GM12891 (cell line): ENCODE results near the gene STK25. TPM values are rescaled to one million over a fixed set of nuclear protein-coding genes. Genes with fewer than 3 reads are reported as not detected.

Experiments used
- DNase-seq: peaks from one replicate; pipeline ENCODE4 v3.0.0; 2011; ENCODE audit warnings: low spot score; ENCODE audit not compliant: insufficient read length
- FAIRE-seq: peaks from 2 replicates; lab custom pipeline; 2011; peaks lifted over from hg19 to GRCh38; lab: Jason Lieb, UNC
- PAX5 ChIP-seq: IDR thresholded peaks from 2 replicates; pipeline ENCODE4 v1.6.1; 2011; ENCODE audit warnings: low read length, moderate library complexity, mild to moderate bottlenecking; ENCODE audit not compliant: insufficient read depth, severe bottlenecking
- POLR2A ChIP-seq: IDR thresholded peaks from 2 replicates; pipeline ENCODE4 v1.6.1; 2011; ENCODE audit warnings: low read depth, low read length, control low read depth
- POLR2AphosphoS5 ChIP-seq: IDR thresholded peaks from 2 replicates; pipeline ENCODE4 v1.6.1; 2011; ENCODE audit warnings: low read depth, low read length, control low read depth
- POU2F2 ChIP-seq: IDR thresholded peaks from 2 replicates; pipeline ENCODE4 v1.6.1; 2011; ENCODE audit warnings: low read depth, mild to moderate bottlenecking, control low read depth, low read length, moderate library complexity
- SPI1 ChIP-seq: IDR thresholded peaks from 2 replicates; pipeline ENCODE4 v1.6.1; 2011; ENCODE audit warnings: low read depth, low read length, control low read depth
- TAF1 ChIP-seq: IDR thresholded peaks from 2 replicates; pipeline ENCODE4 v1.6.1; 2011; ENCODE audit warnings: low read depth, low read length, control low read depth
- polyA plus RNA-seq: library from polyadenylated mRNA; unstranded; fragments of >200 nt; gene quantifications from one replicate; pipeline ENCODE4 v1.2.1, GENCODE V29; 2012; ENCODE audit warnings: low read depth, missing spikeins, inconsistent platforms; ENCODE audit not compliant: missing spikeins

STK25 gene
- polyA plus RNA-seq: 57.0 TPM

- TF ChIP-seq SPI1 (no peak), PAX5 (peak; percentile 44), POLR2A (peak; percentile 49; the same call in 1 of the 2 replicates)
- FAIRE-seq (peak; percentile 98), DNase-seq (peak; percentile 100)
These were observed at the start of gene STK25 for GRCh38 chr2:241508240-241509154. TSS of gene STK25 (minus strand) at chr2:241508584. CDS start at chr2:241508035, 549 bp downstream.

GRCh38 chr2:241556746-241557145 is 48.4 kb upstream of the STK25 start:
- DNase-seq (no peak), FAIRE-seq (no peak)
- TF ChIP-seq POLR2AphosphoS5 (no peak), POU2F2 (no peak), PAX5 (no peak), TAF1 (no peak), POLR2A (no peak), SPI1 (no peak)

- DNase-seq: no peak
- TF ChIP-seq TAF1 (no peak), POU2F2 (no peak)
- no peak for FAIRE-seq
These were observed 47.3 kb upstream of the STK25 start for GRCh38 chr2:241555711-241556110.

DNA sequence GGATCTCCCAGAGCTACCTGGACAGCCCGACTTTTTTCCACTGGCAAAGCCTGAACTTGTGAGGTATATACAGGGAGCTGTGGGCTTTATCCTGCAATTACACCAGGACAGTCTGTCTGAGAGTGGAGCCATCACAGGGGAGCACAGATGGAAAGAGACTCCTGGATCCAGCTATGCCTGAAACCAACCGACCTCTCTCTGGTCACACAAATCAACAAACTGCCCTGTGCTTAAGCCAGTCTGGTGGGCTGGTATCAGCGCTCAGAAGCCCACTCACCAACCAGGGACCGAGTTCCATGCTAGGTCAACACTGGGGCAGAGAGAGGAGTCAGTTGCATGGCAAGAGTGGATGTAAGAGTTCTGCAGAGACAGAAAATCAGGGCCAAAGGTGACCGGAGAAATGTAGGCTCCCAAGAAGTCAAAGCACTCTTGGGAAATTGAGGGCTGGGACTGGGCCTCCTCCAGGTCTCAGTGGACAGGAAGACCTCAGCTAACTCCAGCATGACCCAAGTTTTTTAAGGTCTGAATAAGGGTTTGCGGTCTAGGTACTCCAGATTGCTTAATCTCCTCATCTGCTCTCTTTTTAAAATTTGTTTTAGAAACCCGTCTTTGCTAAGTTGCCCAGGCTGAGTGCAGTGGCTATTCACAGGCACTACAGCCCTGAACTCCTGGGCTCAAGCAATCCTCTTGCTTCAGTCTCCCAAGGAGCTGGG is 46.4 kb upstream of the STK25 start:
- no peak for DNase-seq
- TF ChIP-seq POLR2AphosphoS5 (no peak), PAX5 (no peak), TAF1 (no peak), POLR2A (no peak), POU2F2 (no peak), SPI1 (no peak)
- no peak for FAIRE-seq

DNA sequence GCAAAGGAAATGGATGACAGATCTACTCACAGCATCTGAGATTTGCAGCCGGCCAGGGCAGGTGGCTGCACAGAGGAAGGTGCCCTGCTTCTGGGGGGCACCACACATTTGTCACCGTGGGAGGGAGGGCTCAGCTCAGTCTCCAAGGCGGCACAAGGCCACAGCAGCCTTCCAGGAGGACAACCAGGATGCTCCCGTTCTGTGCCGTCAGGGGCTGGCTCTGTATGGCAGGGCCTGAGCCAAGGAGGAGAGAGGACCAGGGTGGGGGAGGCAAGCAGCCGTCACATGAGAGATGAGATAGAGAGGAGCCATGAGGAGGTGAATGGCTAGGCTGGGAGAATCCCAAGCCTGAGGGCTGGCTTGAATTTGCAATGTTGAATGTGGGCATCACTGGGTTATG is 45.6 kb upstream of the STK25 start:
- DNase-seq (no peak), FAIRE-seq (no peak)
- TF ChIP-seq POU2F2 (no peak), SPI1 (no peak), TAF1 (no peak), POLR2A (no peak), PAX5 (no peak)

DNA sequence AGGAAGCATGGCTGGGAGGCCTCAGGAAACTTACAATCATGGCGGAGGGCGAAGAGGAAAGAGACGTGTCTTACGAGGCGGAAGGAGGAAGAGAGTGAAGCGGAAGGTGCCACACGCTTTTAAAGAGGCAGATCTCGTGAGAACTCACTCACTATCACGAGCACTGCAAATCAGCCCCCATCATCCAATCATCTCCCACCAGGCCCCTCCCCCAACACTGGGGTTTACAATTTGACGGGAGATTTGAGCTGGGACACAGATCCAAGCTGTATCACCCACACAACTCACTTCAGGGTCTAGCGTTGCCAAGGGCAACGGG is 45.1 kb upstream of the STK25 start:
- DNase-seq (no peak), FAIRE-seq (no peak)
- TF ChIP-seq PAX5 (no peak), POU2F2 (no peak), POLR2AphosphoS5 (no peak), POLR2A (no peak), TAF1 (no peak), SPI1 (no peak)

DNA sequence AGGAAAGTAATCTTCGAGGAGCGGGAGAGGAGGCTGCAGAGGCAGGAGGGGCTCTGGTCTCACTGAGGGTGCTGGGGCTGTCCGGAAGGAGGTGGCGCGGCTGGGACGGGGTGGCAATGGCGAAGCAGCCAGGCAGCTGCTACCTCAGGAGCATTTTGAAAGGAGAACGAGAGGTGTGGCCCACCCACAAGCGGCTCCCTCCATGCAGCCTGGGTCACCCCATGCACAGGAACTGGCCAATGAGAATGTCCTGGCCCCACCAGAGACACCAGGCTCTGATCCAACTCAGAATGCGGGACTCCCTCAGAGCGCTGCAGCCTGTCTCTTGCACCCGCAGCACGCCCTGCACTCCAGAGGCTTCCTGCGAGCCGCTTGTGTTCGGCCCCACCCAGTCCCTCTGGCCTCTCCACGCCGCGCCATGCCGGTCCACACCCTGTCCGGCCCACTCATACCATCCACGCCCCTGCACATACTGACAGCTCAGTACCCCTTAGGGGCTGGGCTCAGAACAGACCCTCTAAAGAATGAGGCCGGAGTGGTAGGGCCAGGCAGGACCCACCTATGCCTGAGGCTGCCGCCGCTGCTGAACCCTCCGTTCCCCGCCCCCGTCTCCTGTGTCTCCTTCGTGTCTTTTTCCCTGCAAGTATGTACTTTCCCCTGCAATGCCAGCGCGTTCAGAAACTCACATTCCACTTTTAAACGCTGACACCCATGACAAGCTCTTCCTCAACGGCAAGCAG is 43.8 kb upstream of the STK25 start:
- TF ChIP-seq PAX5 (no peak), TAF1 (no peak), POU2F2 (no peak), SPI1 (no peak), POLR2A (no peak), POLR2AphosphoS5 (no peak)
- FAIRE-seq (no peak), DNase-seq (no peak)

- DNase-seq (no peak), FAIRE-seq (no peak)
- no peak for TF ChIP-seq TAF1
- TF ChIP-seq POU2F2: no peak
- no peak for TF ChIP-seq PAX5
- no peak for TF ChIP-seq SPI1
- no peak for TF ChIP-seq POLR2AphosphoS5
- no peak for TF ChIP-seq POLR2A
These were observed 43.2 kb upstream of the STK25 start for GRCh38 chr2:241551599-241551997.
